Suppressor macrophage (primary cell): ENCODE measurements around the gene UBA3.

Experiments used
- DNase-seq, 4 experiments: peaks; one replicate each; pipeline ENCODE4 v3.0.0-alpha.2; 2020 to 2022

UBA3 gene

DNA sequence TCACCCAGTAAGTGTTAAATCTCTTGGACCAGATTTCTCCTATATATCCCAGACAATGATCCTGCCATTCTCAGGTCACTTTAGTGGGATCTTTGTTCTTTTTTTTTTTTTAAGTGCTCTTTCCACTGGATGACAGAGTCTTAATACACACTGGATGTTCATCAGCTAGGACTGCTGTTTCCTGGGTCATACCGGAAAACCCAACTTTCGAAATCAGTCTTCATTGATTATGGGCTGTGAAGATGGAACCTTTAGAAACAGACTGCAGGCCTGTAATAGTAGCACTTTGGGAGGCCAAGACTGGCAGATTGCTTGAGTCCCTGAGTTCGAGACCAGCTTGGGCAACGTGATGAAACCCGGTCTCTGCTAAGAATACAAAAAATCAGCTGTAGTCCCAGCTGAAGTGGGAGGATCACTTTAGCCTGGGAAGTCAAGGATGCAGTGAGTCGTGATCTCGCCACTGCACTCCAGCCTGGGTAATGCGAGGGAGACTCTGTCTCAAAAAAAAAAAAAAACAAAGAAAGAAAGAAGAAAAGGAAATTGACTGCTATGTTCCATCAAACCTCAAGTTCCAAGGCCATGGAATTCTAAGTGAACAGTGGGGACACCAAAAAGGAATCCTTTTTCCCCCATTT lies 69.0 kb downstream of the UBA3 start:
- no peak for DNase-seq

DNA sequence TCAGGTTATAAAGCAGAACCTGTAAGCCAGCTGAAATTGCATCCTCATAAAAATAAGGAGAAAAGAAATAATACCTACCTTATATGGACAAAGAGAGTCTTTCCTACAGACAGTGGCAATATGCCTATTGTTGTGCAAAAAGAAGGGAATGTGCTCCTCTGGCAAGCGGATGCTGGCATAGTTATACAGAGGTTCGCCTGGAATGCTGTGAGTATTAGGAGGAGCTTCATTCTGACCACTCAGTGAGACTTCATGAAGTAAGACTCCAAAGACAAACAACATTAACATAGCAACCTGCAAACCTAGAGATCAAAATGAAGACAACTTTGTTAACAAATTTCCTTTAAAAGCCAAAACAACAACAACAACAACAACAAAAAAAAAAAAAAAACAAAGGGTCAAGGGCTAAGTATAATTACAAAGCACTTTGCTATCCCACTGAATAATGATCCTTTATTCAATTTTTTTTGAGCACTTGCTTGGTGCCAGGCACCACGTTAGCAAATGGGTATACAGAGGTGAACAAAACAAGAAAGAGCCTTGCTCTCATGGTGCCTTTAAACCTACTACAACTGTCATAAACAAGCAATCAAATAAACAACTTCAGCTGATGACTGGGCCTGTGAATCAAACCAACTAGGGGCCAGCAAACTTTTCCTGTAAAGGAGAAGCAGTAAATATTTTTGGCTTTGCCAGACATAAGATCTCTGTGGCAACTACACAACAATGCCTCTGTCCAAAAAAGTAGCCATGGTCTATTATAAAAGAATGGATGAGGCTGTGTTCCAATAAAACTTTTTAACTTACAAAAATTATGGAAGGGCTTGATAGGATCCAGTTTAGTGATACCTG lies 70.4 kb downstream of the UBA3 start:
- DNase-seq = no peak

DNA sequence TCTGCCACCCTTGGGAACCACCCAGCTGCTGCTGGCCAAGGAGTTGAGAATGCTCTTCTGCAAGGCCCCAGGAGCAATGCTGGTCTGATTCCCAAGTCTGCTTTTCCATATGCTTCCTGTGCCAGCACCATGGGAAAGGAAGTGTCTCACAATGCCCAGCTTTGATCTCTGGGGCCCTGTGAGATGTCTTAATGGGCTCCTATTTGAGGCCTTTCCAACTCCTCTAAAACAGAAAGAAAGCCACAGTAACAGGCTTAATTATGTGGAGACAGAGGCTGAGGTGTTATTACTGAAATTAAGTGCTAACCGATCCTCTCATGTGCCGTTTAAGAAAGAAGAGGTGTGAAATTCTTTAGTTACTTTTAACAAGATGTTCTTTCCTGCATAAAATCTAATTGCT lies 71.2 kb downstream of the UBA3 start:
- no peak for DNase-seq

DNA sequence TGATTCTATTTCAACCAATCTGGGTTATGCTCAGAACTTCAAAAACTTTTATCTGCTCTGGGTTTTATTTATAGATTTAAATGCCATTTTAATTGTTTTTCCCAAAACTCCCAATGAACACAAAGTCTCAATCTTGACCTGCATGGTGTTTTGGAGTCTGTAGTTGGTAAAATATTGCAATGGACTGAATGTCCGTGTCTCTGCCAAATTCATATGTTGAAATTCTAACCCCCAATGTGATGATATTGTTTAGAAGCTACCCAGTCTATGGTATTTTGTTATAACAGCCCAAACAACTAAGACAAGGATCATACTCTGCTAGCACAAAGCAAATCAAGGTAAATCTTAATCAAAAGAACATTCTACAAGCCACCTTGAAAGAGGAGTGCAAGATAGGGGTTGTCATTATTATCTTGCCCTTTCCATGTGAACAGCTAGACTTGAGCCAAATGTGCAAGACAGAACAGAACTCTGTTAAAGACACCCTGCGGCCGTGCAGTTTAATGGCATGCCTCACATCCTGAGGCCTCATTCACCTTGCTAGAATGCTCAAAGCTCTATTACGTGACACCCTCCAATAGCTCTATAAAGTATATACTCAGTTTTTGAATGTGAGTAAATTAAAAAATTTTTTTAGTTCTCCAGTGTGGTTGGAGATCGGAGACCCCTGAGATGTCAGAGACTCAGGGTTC lies 74.2 kb downstream of the UBA3 start:
- no peak for DNase-seq

DNA sequence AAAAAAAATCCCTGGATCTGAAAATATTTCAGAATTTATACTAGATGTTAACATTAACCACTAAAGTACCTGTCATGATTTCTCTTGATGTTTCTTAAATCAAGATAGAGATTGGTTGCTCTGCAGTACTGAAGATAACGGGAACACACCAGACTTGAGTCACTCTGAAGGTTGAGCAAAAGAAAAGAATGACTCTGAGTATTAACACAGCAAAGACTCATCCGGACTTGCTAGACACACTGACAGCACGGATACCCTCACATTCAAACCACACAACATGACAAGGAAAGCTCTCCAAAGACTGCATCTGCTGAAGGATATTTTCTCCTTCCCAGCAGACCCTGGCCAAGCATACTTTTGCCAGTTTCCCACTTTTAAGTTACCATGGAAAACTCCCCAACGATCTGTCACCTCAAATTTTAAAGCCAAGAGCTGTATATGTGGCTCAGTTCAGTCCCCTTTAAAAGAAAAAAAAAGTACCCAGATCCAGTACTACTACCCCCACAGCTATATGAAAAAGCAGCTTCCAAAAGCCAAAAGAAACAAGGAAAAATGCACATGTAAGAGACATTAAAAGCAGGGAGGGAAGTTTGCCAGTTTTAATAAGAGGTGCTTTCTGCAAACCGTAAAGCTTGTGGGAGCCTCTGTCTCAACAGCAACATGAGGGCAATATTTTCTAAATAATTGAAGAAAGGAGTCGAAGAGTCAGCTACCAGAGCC lies 74.9 kb downstream of the UBA3 start:
- no peak for DNase-seq
